WERI-Rb-1 (cell line): ENCODE measurements around the gene PARPBP.

ENCODE experiments used
- DNase-seq: peaks from one replicate; pipeline ENCODE4 v3.0.0-alpha.2; 2020
- H3K27ac ChIP-seq: fragments of 250-450 bp; sonication (Bioruptor Pico); 2 replicates; pipeline ENCODE4 v1.5.1; 2020; ENCODE audit warnings: mild to moderate bottlenecking, moderate library complexity
- H3K27me3 ChIP-seq: fragments of 250-450 bp; sonication (Bioruptor Pico); 2 replicates; pipeline ENCODE4 v1.5.1; 2021; ENCODE audit warnings: mild to moderate bottlenecking, low read depth, moderate library complexity; ENCODE audit not compliant: insufficient read depth, severe bottlenecking
- H3K36me3 ChIP-seq: fragments of 250-450 bp; sonication (Bioruptor Pico); 2 replicates; pipeline ENCODE4 v1.5.1; 2020; ENCODE audit warnings: mild to moderate bottlenecking, moderate library complexity
- H3K4me3 ChIP-seq: 2 replicates; pipeline ENCODE4 v1.5.1; 2011; ENCODE audit warnings: low read depth, mild to moderate bottlenecking, control low read depth, low read length
- H3K9me3 ChIP-seq: fragments of 250-450 bp; sonication (Bioruptor Pico); 2 replicates; pipeline ENCODE4 v1.5.1; 2021; ENCODE audit warnings: mild to moderate bottlenecking, moderate library complexity; ENCODE audit not compliant: severe bottlenecking
- TF ChIP-seq, protein P1 (sequence below): IDR thresholded peaks from 2 replicates; pipeline ENCODE4 v1.5.1; 2011; ENCODE audit warnings: low read depth, mild to moderate bottlenecking, control low read depth, inconsistent platforms, low read length

The PARPBP gene

DNA sequence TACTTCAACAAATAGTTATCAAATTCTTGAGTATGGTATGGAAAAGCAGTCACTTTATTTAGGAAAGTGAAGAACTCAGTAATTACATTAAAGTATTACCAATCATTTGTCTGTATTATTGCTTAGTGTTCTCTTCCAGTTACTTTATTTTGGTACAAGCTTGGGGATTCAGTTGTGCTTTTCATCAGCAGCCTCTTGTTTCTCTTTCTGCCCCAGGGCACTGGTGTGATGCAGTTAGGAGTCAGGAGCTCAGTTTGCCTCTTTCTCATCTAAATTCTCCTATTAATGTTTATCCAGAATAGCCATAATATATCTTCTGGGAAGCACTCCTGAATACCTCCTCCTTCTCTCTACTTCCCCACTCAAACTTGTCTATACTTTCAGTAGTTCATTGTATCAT, 52.0 kb downstream of the PARPBP start:
- H3K4me3 ChIP-seq = no peak overlapping the region
- DNase-seq = no peak
- TF ChIP-seq, protein P1, sequence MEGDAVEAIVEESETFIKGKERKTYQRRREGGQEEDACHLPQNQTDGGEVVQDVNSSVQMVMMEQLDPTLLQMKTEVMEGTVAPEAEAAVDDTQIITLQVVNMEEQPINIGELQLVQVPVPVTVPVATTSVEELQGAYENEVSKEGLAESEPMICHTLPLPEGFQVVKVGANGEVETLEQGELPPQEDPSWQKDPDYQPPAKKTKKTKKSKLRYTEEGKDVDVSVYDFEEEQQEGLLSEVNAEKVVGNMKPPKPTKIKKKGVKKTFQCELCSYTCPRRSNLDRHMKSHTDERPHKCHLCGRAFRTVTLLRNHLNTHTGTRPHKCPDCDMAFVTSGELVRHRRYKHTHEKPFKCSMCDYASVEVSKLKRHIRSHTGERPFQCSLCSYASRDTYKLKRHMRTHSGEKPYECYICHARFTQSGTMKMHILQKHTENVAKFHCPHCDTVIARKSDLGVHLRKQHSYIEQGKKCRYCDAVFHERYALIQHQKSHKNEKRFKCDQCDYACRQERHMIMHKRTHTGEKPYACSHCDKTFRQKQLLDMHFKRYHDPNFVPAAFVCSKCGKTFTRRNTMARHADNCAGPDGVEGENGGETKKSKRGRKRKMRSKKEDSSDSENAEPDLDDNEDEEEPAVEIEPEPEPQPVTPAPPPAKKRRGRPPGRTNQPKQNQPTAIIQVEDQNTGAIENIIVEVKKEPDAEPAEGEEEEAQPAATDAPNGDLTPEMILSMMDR = no peak
- H3K27me3 ChIP-seq = no peaks in the 10 kb centered on the region
- H3K9me3 ChIP-seq = no peaks in the 10 kb centered on the region
- no peak overlapping the region for H3K27ac ChIP-seq
- H3K36me3 ChIP-seq = peaks cover 3% of the 10 kb centered on the region; the same call in 1 of the 2 replicates

DNA sequence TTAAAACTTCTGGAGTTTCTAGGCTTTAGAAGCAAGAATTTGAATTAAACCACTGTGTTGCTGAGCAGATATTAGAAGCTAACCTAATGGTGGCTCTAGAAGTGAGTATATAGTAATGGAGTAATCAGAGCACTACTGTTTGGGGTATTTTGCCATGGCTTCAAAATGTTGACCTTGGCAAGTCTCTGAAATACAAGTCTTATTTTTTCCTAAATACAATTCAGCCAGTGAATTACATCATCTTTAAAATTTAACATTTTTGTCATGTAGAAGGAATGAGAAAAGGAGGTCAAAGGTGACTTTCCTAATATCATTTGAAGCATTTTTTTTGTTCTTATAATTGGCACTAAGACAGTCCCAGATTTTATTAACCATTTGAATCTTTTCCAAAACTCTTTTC, 52.5 kb downstream of the PARPBP start:
- H3K9me3 ChIP-seq = no peaks in the 10 kb centered on the region
- H3K27ac ChIP-seq = no peak overlapping the region
- TF ChIP-seq, protein P1 = no peak
- H3K27me3 ChIP-seq = no peaks in the 10 kb centered on the region
- peaks cover 3% of the 10 kb centered on the region; the same call in 1 of the 2 replicates for H3K36me3 ChIP-seq
- H3K4me3 ChIP-seq = no peak overlapping the region
- no peak for DNase-seq

DNA sequence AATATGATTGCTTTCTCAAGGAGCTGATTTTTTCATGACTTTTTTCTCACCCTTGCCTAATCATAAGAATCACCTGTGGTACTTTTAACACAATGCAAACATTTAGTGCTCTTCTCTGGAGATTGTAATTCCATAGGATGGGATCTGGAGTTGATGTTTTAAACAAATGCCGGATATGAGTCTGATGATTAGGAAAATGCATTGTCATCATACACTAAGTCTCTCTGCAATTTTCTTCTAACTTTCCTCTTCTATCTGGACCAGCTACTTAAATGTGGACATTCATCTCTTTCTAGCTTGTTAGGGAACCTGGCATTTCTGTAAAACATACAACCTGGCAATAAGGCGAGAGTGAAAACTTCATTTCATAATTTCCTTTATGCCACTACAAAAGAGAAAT, 54.1 kb downstream of the PARPBP start:
- Histone ChIP-seq H3K4me3 (no peak overlapping the region), H3K36me3 (peaks cover 3% of the 10 kb centered on the region), H3K9me3 (no peaks in the 10 kb centered on the region), H3K27ac (no peak overlapping the region), H3K27me3 (no peaks in the 10 kb centered on the region)
- no peak for DNase-seq
- TF ChIP-seq, protein P1 = no peak

DNA sequence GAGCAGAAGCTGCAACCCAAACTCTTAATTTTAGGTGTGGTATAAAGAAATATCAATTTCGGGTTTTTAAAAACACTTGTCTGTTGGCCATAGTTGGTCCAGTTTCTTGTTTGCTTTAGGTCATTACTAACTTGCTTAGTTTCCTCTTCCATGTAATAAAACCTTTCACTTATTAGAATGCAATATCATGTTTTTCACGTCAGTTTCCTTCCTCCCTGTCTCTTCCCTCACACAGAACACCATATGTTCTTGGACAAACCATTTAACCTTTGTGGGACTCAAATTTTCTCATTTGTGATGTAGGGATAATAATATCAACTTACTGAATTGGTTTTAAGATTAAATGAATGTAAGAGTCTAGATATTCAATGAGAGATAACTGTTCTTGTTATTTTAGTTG, 54.8 kb downstream of the PARPBP start:
- DNase-seq = no peak
- peaks cover 3% of the 10 kb centered on the region for H3K36me3 ChIP-seq

DNA sequence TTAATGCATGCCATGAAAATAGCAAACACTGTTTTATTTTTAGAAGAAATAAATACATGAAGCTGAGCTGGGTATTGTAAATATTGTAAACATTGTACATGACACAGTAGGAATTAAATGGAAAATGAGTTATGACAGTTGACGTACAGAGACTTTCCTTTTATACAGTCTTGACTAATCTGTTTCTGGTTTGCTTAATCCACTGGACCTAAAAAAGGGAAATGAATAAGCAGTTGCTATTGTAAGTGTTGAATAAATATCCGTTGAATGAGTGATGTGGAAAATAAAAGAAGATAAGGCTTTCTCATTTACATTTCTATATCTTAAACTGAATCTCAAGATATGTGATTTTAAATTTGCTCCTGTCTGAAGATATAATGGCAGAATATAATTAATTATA, 62.7 kb downstream of the PARPBP start:
- Histone ChIP-seq H3K9me3 (no peaks in the 10 kb centered on the region), H3K36me3 (no peaks in the 10 kb centered on the region; the same call in 1 of the 2 replicates), H3K27ac (no peak overlapping the region), H3K4me3 (no peak overlapping the region), H3K27me3 (no peaks in the 10 kb centered on the region)
- TF ChIP-seq, protein P1 = no peak
- no peak for DNase-seq

More for the DNA sequence above, 54.8 kb downstream of the PARPBP start:
- no peaks in the 10 kb centered on the region for H3K27me3 ChIP-seq
- H3K27ac ChIP-seq = no peak overlapping the region
- H3K9me3 ChIP-seq = no peaks in the 10 kb centered on the region
- H3K4me3 ChIP-seq = no peak overlapping the region
- TF ChIP-seq, protein P1 = no peak

DNA sequence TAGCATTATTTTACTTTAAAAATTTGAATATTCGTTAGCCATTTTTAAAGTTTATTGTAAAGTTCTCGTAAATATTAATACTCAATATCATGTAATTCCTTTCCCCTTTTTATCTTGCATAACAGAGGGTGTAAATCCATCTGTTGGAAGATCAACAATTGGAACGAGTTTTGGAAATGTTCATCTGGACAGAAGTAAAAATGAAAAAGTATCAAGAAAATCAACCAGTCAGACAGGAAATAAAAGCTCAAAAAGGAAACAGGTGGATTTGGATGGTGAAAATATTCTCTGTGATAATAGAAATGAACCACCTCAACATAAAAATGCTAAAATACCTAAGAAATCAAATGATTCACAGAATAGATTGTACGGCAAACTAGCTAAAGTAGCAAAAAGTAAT, 75.8 kb downstream of the PARPBP start:
- Histone ChIP-seq H3K4me3 (no peak overlapping the region), H3K27ac (no peak overlapping the region), H3K9me3 (no peaks in the 10 kb centered on the region), H3K27me3 (no peaks in the 10 kb centered on the region), H3K36me3 (no peaks in the 10 kb centered on the region; the same call in 1 of the 2 replicates)
- no peak for DNase-seq
- TF ChIP-seq, protein P1 = no peak
